GM20000 (cell line): ENCODE data around the gene TMEM245.

Source experiments
- DNase-seq: peaks from one replicate; pipeline ENCODE4 v3.0.0; 2012; ENCODE audit warnings: low spot score
- TF ChIP-seq, protein P1 (sequence below): IDR thresholded peaks from 2 replicates; pipeline ENCODE4 v1.5.1; 2012; ENCODE audit warnings: mild to moderate bottlenecking, control low read depth; ENCODE audit errors: extremely low read depth, missing control alignments

TMEM245 gene

DNA sequence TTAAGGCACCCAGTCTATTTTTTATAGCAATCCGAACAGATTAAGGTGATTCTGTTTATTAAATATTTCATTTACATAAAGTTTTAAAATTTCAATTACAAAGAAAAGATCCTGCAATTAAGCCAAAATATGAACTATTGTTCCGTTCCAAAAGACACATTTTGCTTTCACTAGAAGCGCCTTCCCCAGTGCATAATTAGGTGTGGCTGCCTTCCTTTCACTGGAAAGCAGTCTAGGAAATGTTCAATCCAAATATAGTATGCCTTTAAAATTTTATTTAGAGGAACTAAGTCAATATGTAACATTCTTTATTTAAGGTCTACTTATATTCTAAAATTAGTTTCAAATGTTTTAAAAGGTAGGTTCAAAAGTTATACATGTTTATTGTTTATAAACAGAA is 114.1 kb downstream of the TMEM245 start:
- no peak for DNase-seq
- TF ChIP-seq, protein P1, sequence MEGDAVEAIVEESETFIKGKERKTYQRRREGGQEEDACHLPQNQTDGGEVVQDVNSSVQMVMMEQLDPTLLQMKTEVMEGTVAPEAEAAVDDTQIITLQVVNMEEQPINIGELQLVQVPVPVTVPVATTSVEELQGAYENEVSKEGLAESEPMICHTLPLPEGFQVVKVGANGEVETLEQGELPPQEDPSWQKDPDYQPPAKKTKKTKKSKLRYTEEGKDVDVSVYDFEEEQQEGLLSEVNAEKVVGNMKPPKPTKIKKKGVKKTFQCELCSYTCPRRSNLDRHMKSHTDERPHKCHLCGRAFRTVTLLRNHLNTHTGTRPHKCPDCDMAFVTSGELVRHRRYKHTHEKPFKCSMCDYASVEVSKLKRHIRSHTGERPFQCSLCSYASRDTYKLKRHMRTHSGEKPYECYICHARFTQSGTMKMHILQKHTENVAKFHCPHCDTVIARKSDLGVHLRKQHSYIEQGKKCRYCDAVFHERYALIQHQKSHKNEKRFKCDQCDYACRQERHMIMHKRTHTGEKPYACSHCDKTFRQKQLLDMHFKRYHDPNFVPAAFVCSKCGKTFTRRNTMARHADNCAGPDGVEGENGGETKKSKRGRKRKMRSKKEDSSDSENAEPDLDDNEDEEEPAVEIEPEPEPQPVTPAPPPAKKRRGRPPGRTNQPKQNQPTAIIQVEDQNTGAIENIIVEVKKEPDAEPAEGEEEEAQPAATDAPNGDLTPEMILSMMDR = no peak

- DNase-seq = no peak
- TF ChIP-seq, protein P1 = no peak
These were observed 116.6 kb downstream of the TMEM245 start for GRCh38 chr9:109003116-109003515.

DNA sequence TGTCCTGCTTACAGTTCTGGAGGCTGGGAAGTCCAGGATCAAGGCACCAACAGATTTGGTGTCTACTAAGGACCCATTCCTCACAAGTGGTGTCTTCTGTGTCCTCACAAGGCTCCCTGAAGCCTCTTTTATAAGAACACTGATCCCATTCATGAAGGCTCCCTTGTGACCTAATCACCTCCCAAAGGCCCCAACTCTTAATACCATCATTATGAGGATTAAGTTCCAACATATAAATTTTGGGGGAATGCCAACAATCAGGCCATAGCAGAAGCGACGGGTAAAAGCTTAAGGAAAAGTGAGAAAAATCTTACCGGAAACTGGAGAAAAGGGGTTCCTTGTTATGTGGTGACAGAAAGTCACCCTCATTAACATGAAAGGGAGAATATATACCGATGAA is 117.6 kb downstream of the TMEM245 start:
- DNase-seq = no peak
- TF ChIP-seq, protein P1 = no peak

DNA sequence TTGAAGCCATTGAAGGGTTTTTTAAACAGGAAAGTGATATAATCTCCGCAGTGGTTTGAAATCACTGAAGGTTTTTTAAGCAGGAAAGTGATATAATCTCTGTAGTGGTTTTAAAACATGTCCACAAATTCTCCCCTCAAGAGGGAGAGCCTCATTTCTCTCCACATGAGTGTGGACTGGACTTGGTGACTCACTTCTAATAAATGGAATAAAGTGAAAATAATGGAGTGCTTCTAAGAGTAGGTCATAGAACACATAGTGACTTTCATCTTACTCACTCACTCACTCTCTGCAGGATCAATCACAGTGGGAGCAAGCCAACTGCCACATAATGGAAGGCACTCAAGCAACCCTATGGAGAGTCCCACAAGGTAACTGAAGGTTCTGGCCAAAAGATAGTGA is 118.5 kb downstream of the TMEM245 start:
- TF ChIP-seq, protein P1 = no peak
- DNase-seq = no peak

- no peak for DNase-seq
- TF ChIP-seq, protein P1 = no peak
These were observed 122.6 kb downstream of the TMEM245 start for GRCh38 chr9:108997112-108997511.

DNA sequence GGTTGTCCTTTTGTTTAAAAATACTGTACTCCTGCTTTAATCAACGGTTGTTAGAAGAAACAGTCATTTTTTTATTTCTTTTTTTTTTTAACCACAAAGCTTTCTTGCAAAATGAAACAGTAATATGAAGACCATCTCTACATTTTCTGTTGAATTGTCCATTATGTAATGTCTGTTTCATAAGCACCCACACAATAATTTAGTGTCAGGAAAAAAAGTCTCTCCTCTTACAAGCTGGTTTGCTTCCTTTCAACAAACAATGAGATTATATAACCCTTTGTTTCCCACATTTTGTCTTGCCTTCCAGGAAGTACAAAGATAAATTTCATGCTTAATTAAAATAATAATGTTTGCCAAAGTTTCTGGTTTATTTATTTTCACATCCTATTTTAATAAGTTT is 123.1 kb downstream of the TMEM245 start:
- DNase-seq = no peak
- TF ChIP-seq, protein P1 = no peak

GRCh38 chr9:108994695-108995094 is 125.1 kb downstream of the TMEM245 start:
- peak; percentile 13 for DNase-seq
- TF ChIP-seq, protein P1 = no peak
